Measurements from ENCODE around the gene RSAD1. TPM values are rescaled to one million over a fixed set of nuclear protein-coding genes. Genes with fewer than 3 reads are reported as not detected.

RSAD1 gene
- total RNA-seq, 1 donor from 2014 or later = 53.4 TPM

- Mint-ChIP-seq H3K4me1 (ENCODE audit: low read depth) (no peaks in the 10 kb centered on the region), H3K36me3 (ENCODE audit: low read depth) (peaks cover 1% of the 10 kb centered on the region), H3K4me3 (no peak overlapping the region), H3K9me3 (no peaks in the 10 kb centered on the region), H3K27me3 (ENCODE audit: insufficient read depth) (peaks cover 3% of the 10 kb centered on the region), H3K27ac (no peak overlapping the region)
- no peak for DNase-seq (ENCODE audit: low spot score)
- intact Hi-C loops (cut with micrococcal nuclease) = no loop called here
Measured at GRCh38 chr17:50461550-50462132, 17.0 kb upstream of the RSAD1 start.

- DNase-seq (ENCODE audit: low spot score) = no peak
- H3K27me3 Mint-ChIP-seq (ENCODE audit: insufficient read depth) = peaks cover 10% of the 10 kb centered on the region
- intact Hi-C loops (cut with micrococcal nuclease) = no loop called here
- no peaks in the 10 kb centered on the region for H3K4me1 Mint-ChIP-seq (ENCODE audit: low read depth)
- H3K27ac Mint-ChIP-seq = no peak overlapping the region
- no peak overlapping the region for H3K4me3 Mint-ChIP-seq
- H3K9me3 Mint-ChIP-seq = no peaks in the 10 kb centered on the region
- H3K36me3 Mint-ChIP-seq (ENCODE audit: low read depth) = peaks cover 1% of the 10 kb centered on the region
Measured at GRCh38 chr17:50462446-50462845, 16.2 kb upstream of the RSAD1 start.

GRCh38 chr17:50464121-50464520, 14.5 kb upstream of the RSAD1 start:
- DNase-seq (ENCODE audit: low spot score) = no peak
- no peaks in the 10 kb centered on the region for H3K9me3 Mint-ChIP-seq
- no peaks in the 10 kb centered on the region for H3K4me1 Mint-ChIP-seq (ENCODE audit: low read depth)
- H3K27me3 Mint-ChIP-seq (ENCODE audit: insufficient read depth) = peaks cover 19% of the 10 kb centered on the region
- H3K4me3 Mint-ChIP-seq = no peak overlapping the region
- intact Hi-C loops (cut with micrococcal nuclease) = no loop called here
- H3K36me3 Mint-ChIP-seq (ENCODE audit: low read depth) = peaks cover 1% of the 10 kb centered on the region
- no peak overlapping the region for H3K27ac Mint-ChIP-seq

- H3K27me3 Mint-ChIP-seq (ENCODE audit: insufficient read depth) = peaks cover 21% of the 10 kb centered on the region
- DNase-seq (ENCODE audit: low spot score) = no peak
- no peak overlapping the region for H3K4me3 Mint-ChIP-seq
- H3K9me3 Mint-ChIP-seq = no peaks in the 10 kb centered on the region
- no peak overlapping the region for H3K27ac Mint-ChIP-seq
- no peaks in the 10 kb centered on the region for H3K4me1 Mint-ChIP-seq (ENCODE audit: low read depth)
- intact Hi-C loops (cut with micrococcal nuclease) = no loop called here
- peaks cover 1% of the 10 kb centered on the region for H3K36me3 Mint-ChIP-seq (ENCODE audit: low read depth)
Measured at GRCh38 chr17:50464736-50465135, 13.9 kb upstream of the RSAD1 start.

GRCh38 chr17:50465171-50465570, 13.5 kb upstream of the RSAD1 start:
- Mint-ChIP-seq H3K27me3 (ENCODE audit: insufficient read depth) (peaks cover 23% of the 10 kb centered on the region), H3K9me3 (no peaks in the 10 kb centered on the region), H3K4me1 (ENCODE audit: low read depth) (no peaks in the 10 kb centered on the region), H3K36me3 (ENCODE audit: low read depth) (peaks cover 1% of the 10 kb centered on the region), H3K27ac (no peak overlapping the region), H3K4me3 (no peak overlapping the region)
- no peak for DNase-seq (ENCODE audit: low spot score)
- intact Hi-C loops (cut with micrococcal nuclease) = no loop called here

GRCh38 chr17:50465635-50466034, 13.0 kb upstream of the RSAD1 start:
- Mint-ChIP-seq H3K27ac (no peak overlapping the region), H3K9me3 (no peaks in the 10 kb centered on the region), H3K36me3 (ENCODE audit: low read depth) (peaks cover 1% of the 10 kb centered on the region), H3K4me3 (no peak overlapping the region), H3K4me1 (ENCODE audit: low read depth) (no peaks in the 10 kb centered on the region), H3K27me3 (ENCODE audit: insufficient read depth) (peaks cover 25% of the 10 kb centered on the region)
- intact Hi-C loops (cut with micrococcal nuclease) = no loop called here
- no peak for DNase-seq (ENCODE audit: low spot score)

GRCh38 chr17:50466371-50467113, 12.1 kb upstream of the RSAD1 start:
- Mint-ChIP-seq H3K27ac (no peak overlapping the region), H3K4me1 (ENCODE audit: low read depth) (no peaks in the 10 kb centered on the region), H3K27me3 (ENCODE audit: insufficient read depth) (peaks cover 29% of the 10 kb centered on the region), H3K36me3 (ENCODE audit: low read depth) (peaks cover 1% of the 10 kb centered on the region), H3K4me3 (no peak overlapping the region), H3K9me3 (no peaks in the 10 kb centered on the region)
- DNase-seq (ENCODE audit: low spot score) = no peak
- intact Hi-C loops (cut with micrococcal nuclease) = no loop called here

GRCh38 chr17:50467114-50467854, 11.4 kb upstream of the RSAD1 start:
- Mint-ChIP-seq H3K27me3 (ENCODE audit: insufficient read depth) (peaks cover 29% of the 10 kb centered on the region), H3K4me1 (ENCODE audit: low read depth) (no peaks in the 10 kb centered on the region), H3K36me3 (ENCODE audit: low read depth) (no peaks in the 10 kb centered on the region), H3K4me3 (no peak overlapping the region), H3K9me3 (no peaks in the 10 kb centered on the region), H3K27ac (no peak overlapping the region)
- intact Hi-C loops (cut with micrococcal nuclease) = no loop called here
- no peak for DNase-seq (ENCODE audit: low spot score)

- DNase-seq (ENCODE audit: low spot score) = no peak
- no peak overlapping the region for H3K27ac Mint-ChIP-seq
- H3K27me3 Mint-ChIP-seq (ENCODE audit: insufficient read depth) = peaks cover 29% of the 10 kb centered on the region
- no peaks in the 10 kb centered on the region for H3K9me3 Mint-ChIP-seq
- H3K4me3 Mint-ChIP-seq = no peak overlapping the region
- no peaks in the 10 kb centered on the region for H3K4me1 Mint-ChIP-seq (ENCODE audit: low read depth)
- H3K36me3 Mint-ChIP-seq (ENCODE audit: low read depth) = no peaks in the 10 kb centered on the region
- intact Hi-C loops (cut with micrococcal nuclease) = no loop called here
Measured at GRCh38 chr17:50467855-50468303, 10.8 kb upstream of the RSAD1 start.

- DNase-seq (ENCODE audit: low spot score) = no peak
- H3K9me3 Mint-ChIP-seq = no peaks in the 10 kb centered on the region
- no peak within 1 kb of the TSS for H3K27ac Mint-ChIP-seq
- H3K36me3 Mint-ChIP-seq (ENCODE audit: low read depth) = no peaks in the 10 kb centered on the region
- H3K4me3 Mint-ChIP-seq = no peak within 1 kb of the TSS
- peaks cover 29% of the 10 kb centered on the region for H3K27me3 Mint-ChIP-seq (ENCODE audit: insufficient read depth)
- intact Hi-C loops (cut with micrococcal nuclease) = no loop called here
- H3K4me1 Mint-ChIP-seq (ENCODE audit: low read depth) = no peaks in the 10 kb centered on the region
Measured at GRCh38 chr17:50468304-50469207, 10.1 kb upstream of the RSAD1 start, which contains the start of gene CHAD. Gene CHAD (minus strand): TSS chr17:50468880. CDS start chr17:50468813, 67 bp downstream.

GRCh38 chr17:50469208-50469605, 9.5 kb upstream of the RSAD1 start:
- Mint-ChIP-seq H3K36me3 (ENCODE audit: low read depth) (no peaks in the 10 kb centered on the region), H3K4me1 (ENCODE audit: low read depth) (no peaks in the 10 kb centered on the region), H3K27me3 (ENCODE audit: insufficient read depth) (peaks cover 29% of the 10 kb centered on the region), H3K9me3 (no peaks in the 10 kb centered on the region), H3K27ac (no peak overlapping the region), H3K4me3 (no peak overlapping the region)
- no peak for DNase-seq (ENCODE audit: low spot score)
- intact Hi-C loops (cut with micrococcal nuclease) = no loop called here

- Mint-ChIP-seq H3K27ac (no peak overlapping the region), H3K4me1 (ENCODE audit: low read depth) (no peaks in the 10 kb centered on the region), H3K27me3 (ENCODE audit: insufficient read depth) (peaks cover 28% of the 10 kb centered on the region), H3K9me3 (no peaks in the 10 kb centered on the region), H3K4me3 (no peak overlapping the region), H3K36me3 (ENCODE audit: low read depth) (no peaks in the 10 kb centered on the region)
- intact Hi-C loops (cut with micrococcal nuclease) = no loop called here
- DNase-seq (ENCODE audit: low spot score) = no peak
Measured at GRCh38 chr17:50469671-50470305, 8.9 kb upstream of the RSAD1 start.
